Activated CD4-positive, alpha-beta T cell treated with anti-CD3 and anti-CD28 coated beads, Interleukin-2, amount 10 ng/mL, durations not matched to agents 24 days and 14 days (primary cell): ENCODE data around the gene OR52E1. TPM values are rescaled to one million over a fixed set of nuclear protein-coding genes. Genes with fewer than 3 reads are reported as not detected.
"Not testable (repeated sequence)": the region's sequence is repeated elsewhere in the genome, so short reads cannot be mapped to it uniquely, and the experiment has no call there.

Experiments used
- DNase-seq: peaks from one replicate; pipeline ENCODE4 v3.0.0; 2022
- H3K27ac Mint-ChIP-seq: one replicate; pipeline ENCODE4 v1.8.0; 2022; ENCODE audit warnings: mild to moderate bottlenecking, mixed read lengths
- H3K27me3 Mint-ChIP-seq: one replicate; pipeline ENCODE4 v1.8.0; 2022; ENCODE audit warnings: mixed read lengths
- H3K36me3 Mint-ChIP-seq: one replicate; pipeline ENCODE4 v1.8.0; 2022; ENCODE audit warnings: low read depth, mild to moderate bottlenecking, mixed read lengths
- H3K4me1 Mint-ChIP-seq: one replicate; pipeline ENCODE4 v1.8.0; 2021; ENCODE audit warnings: mixed read lengths
- H3K4me3 Mint-ChIP-seq: one replicate; pipeline ENCODE4 v1.8.0; 2022; ENCODE audit warnings: mild to moderate bottlenecking, moderate library complexity, mixed read lengths
- H3K9me3 Mint-ChIP-seq: one replicate; pipeline ENCODE4 v1.8.0; 2021; ENCODE audit warnings: mixed read lengths
- intact Hi-C: fragments of 100-400 bp; cut with micrococcal nuclease; formaldehyde crosslinking; loops from one replicate; pipeline ENCODE4 v1.15.1; 2023
- total RNA-seq: library from RNA; stranded (reverse); gene quantifications from 2 replicates; pipeline ENCODE4 v1.2.3, GENCODE V29; 2022

Gene OR52E1
- not detected in 2 replicates for total RNA-seq

DNA sequence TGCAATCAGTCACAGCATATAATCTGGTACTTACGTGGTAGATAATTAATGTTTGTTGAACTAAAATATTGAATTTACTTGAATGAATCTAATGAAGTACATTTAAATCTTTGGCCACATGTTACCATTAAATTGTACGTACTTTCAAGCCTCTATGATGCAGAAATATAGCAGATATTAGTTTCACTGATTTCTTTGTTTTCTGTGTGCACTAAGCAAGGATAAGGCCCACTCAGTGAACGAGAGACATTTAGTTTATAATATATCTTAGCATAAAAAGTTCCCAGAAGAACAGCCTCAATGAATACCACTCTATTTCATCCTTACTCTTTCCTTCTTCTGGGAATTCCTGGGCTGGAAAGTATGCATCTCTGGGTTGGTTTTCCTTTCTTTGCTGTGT, at the start of gene OR52E1:
Gene OR52E1 (plus strand): TSS at position 301 of the 400 bp plus-strand sequence.
- intact Hi-C loops = no loop called here
- Mint-ChIP-seq H3K4me1 (no peaks in the 10 kb centered on the region), H3K27me3 (no peaks in the 10 kb centered on the region), H3K9me3 (no peaks in the 10 kb centered on the region), H3K4me3 (no peak within 1 kb of the TSS), H3K36me3 (no peaks in the 10 kb centered on the region), H3K27ac (no peak within 1 kb of the TSS)
- DNase-seq = no peak

DNA sequence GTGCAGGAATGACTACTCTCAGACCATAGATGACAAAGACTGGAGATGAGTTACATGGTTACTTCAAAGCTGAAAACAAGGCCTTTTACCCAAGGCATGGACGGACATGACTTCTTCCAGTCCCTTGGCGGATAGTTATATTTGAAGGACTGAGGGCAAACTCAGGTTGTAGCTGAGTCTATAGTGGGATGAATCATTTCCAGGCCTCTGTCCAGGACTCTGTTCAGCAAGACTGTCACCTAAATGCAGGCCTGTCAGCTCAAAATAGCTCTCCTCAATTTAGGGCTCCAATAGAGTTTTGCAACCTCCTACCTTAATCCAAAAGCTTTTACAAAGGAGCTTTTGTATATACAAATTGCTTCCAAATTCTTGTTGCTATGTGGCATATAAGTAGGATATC, 47.4 kb upstream of the OR52E1 start:
- H3K27me3 Mint-ChIP-seq = no peaks in the 10 kb centered on the region
- H3K27ac Mint-ChIP-seq = no peak overlapping the region
- H3K9me3 Mint-ChIP-seq = peaks cover 6% of the 10 kb centered on the region
- no peaks in the 10 kb centered on the region for H3K4me1 Mint-ChIP-seq
- no peak for DNase-seq
- no peaks in the 10 kb centered on the region for H3K36me3 Mint-ChIP-seq
- intact Hi-C loops = no loop called here
- H3K4me3 Mint-ChIP-seq = no peak overlapping the region

DNA sequence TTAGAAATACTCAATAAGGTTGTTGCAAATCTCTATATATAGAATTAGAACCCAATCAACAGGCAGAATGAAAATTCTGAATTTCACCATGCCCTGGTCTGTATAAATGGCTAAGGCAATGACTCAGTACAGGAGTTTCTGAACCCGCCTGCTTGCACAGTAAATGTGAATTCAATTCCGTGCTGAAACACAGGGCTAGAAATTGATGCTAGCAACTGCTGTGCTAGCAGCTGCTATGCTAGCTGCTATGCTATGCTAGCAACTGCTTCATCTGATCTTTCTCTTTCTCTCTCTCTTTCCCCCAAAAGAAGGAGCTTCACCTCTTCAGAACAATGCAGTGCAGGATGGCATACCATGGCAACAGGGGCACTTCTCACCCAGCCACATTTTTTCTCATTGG, 32.7 kb upstream of the OR52E1 start:
- H3K27me3 Mint-ChIP-seq = no peaks in the 10 kb centered on the region
- intact Hi-C loops = no loop called here
- no peak for DNase-seq
- H3K27ac Mint-ChIP-seq = no peak overlapping the region
- H3K9me3 Mint-ChIP-seq = no peaks in the 10 kb centered on the region
- no peak overlapping the region for H3K4me3 Mint-ChIP-seq
- no peaks in the 10 kb centered on the region for H3K36me3 Mint-ChIP-seq
- no peaks in the 10 kb centered on the region for H3K4me1 Mint-ChIP-seq

DNA sequence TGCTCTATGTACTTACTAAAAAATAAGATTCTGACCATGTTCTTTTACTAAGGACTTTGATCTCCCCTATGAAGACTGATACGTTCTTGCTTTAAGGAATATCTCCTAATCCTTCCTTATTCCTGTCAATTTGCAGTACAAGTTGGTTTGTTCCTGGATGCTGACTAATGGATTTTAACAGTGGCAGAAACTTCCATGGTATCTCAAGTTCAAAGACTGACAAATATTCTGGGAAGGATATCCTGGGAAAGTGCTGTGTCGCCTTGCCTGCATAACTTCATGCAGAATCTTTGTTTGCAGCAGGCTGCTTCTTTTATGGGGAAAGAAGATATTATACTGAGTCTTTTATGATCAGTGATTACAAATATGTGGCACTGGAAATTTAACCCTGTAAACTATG, 31.4 kb upstream of the OR52E1 start:
- Mint-ChIP-seq H3K36me3 (no peaks in the 10 kb centered on the region), H3K27ac (no peak overlapping the region), H3K27me3 (no peaks in the 10 kb centered on the region), H3K9me3 (no peaks in the 10 kb centered on the region), H3K4me1 (no peaks in the 10 kb centered on the region), H3K4me3 (no peak overlapping the region)
- no peak for DNase-seq
- intact Hi-C loops = no loop called here

DNA sequence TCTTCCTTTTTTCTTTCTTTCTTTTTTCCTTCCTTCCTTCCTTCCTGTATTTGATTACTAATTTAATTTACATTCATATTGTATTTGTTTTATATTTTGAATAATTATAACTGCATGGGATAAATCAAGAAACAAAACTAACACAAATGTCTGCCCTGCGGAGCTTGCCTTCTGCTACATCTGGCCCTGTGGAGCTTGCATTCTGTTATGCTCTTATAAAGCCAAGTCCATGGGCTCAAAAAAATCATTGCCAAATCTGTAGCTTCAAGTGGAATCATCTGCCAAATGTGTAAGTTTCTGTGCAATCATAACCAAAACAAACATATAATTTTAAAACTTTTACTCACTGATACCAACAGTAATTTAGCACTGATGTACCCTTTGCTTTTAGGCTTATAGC, 31.0 kb upstream of the OR52E1 start:
- intact Hi-C loops = no loop called here
- Mint-ChIP-seq H3K36me3 (no peaks in the 10 kb centered on the region), H3K4me1 (no peaks in the 10 kb centered on the region), H3K9me3 (no peaks in the 10 kb centered on the region), H3K4me3 (no peak overlapping the region), H3K27ac (no peak overlapping the region), H3K27me3 (no peaks in the 10 kb centered on the region)
- no peak for DNase-seq

DNA sequence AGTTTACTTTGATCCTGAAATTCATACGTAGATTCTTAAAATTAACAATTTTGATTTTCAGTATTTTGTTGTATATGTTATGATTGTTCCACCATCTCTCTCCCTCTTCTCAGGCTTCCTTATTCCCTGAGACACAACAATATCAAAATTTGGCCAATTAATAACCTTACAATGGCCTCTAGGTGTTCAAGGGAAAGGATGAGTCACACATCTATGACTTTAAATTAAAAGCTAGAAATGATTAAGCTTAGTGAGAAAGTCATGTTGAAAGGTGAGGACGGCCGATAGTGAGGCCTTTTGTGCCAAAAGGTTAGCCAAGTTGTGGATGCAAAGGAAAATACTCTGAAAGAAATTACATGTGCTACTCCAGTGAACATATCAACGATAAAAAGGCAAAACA, 28.5 kb upstream of the OR52E1 start:
- Mint-ChIP-seq H3K27me3 (no peaks in the 10 kb centered on the region), H3K4me1 (no peaks in the 10 kb centered on the region), H3K9me3 (no peaks in the 10 kb centered on the region), H3K4me3 (no peak overlapping the region), H3K27ac (no peak overlapping the region), H3K36me3 (no peaks in the 10 kb centered on the region)
- intact Hi-C loops = no loop called here
- no peak for DNase-seq

DNA sequence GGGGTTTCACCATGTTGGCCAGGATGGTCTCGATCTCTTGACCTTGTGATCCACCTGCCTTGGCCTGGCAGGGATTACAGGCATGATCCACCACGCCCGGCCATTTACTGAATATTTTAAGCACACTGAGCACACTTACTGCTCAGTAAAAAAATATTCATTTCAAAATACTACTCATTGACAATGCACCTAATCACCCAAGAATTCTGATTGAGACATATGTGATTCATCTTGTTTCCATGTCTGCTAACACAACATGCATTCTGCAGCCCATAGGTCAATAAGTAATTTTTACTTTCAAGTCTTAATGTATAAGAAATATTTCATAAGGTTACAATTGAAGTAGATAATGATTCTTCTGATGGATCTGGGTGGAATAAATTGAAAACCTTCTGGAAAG, 27.3 kb upstream of the OR52E1 start:
- Mint-ChIP-seq H3K27me3 (no peaks in the 10 kb centered on the region), H3K4me1 (no peaks in the 10 kb centered on the region), H3K9me3 (no peaks in the 10 kb centered on the region), H3K36me3 (no peaks in the 10 kb centered on the region), H3K27ac (no peak overlapping the region), H3K4me3 (no peak overlapping the region)
- intact Hi-C loops = no loop called here
- no peak for DNase-seq

DNA sequence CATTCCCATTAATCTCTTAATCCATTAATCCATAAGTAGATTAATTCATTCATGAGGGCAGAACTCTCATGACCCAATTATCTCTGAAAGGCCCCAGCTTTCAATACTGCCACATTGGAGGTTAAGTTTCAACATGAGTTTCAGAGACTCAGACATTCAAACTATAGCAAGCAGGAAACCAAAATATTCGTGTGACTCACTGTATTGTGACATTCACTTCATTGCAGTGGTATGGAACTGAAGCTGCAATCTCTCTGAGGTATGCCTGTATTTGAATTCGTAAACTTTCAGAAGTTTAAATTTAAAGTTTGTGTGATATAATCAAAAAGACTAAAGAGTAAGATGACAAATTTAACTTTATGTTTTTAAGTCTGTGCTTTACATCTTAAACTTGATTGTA, 26.0 kb upstream of the OR52E1 start:
- H3K27me3 Mint-ChIP-seq = no peaks in the 10 kb centered on the region
- DNase-seq = no peak
- no peaks in the 10 kb centered on the region for H3K9me3 Mint-ChIP-seq
- no peak overlapping the region for H3K4me3 Mint-ChIP-seq
- no peaks in the 10 kb centered on the region for H3K36me3 Mint-ChIP-seq
- H3K4me1 Mint-ChIP-seq = no peaks in the 10 kb centered on the region
- intact Hi-C loops = no loop called here
- no peak overlapping the region for H3K27ac Mint-ChIP-seq

DNA sequence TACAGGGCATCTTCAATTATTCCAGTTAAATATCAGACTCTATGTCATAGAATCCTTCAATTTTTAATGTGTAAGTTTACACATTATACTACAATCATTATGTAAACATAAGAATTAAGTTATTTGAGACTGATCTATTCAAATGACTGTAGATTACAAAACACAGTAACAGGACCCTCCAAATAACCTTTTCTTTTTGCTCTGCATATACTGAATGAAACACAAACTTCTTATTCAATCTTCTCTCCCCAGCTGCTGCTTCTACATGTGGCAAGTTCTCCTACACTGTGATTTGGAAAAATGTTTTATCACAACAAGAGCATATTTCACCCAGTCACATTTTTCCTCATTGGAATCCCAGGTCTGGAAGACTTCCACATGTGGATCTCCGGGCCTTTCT, 23.1 kb upstream of the OR52E1 start, which contains the start of gene OR52J3:
Gene OR52J3 (plus strand): TSS at position 301 of the 400 bp plus-strand sequence. CDS start 0 bp downstream, at position 301.
- Mint-ChIP-seq H3K9me3 (no peaks in the 10 kb centered on the region), H3K27ac (no peak within 1 kb of the TSS), H3K36me3 (no peaks in the 10 kb centered on the region), H3K4me3 (no peak within 1 kb of the TSS), H3K27me3 (no peaks in the 10 kb centered on the region), H3K4me1 (no peaks in the 10 kb centered on the region)
- DNase-seq = no peak
- intact Hi-C loops = no loop called here

DNA sequence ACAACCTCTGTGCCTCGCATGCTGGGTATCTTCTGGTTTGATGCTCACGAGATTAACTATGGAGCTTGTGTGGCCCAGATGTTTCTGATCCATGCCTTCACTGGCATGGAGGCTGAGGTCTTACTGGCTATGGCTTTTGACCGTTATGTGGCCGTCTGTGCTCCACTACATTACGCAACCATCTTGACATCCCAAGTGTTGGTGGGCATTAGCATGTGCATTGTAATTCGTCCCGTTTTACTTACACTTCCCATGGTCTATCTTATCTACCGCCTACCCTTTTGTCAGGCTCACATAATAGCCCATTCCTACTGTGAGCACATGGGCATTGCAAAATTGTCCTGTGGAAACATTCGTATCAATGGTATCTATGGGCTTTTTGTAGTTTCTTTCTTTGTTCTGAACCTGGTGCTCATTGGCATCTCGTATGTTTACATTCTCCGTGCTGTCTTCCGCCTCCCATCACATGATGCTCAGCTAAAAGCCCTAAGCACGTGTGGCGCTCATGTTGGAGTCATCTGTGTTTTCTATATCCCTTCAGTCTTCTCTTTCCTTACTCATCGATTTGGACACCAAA, 22.5 kb upstream of the OR52E1 start:
- no peak for DNase-seq
- Mint-ChIP-seq H3K27me3 (no peaks in the 10 kb centered on the region), H3K36me3 (no peaks in the 10 kb centered on the region)

DNA sequence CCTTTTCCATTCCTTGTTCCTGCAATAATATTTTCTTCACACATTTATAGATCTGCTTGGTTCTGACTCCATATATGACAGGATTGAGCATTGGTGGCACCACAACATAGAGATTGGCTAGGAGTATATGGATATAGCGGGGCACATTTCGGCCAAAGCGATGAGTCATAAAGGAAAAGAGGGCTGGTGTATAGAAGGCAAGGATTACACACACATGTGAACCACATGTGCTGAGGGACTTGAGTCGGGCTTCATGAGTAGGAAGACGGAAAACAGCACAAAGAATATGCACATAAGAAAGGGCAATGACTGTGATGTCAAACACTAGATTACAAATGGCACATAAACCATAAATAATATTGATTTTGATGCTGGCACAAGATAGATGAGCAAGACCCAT, 10.7 kb upstream of the OR52E1 start:
- DNase-seq, H3K4me1 Mint-ChIP-seq, H3K27me3 Mint-ChIP-seq, H3K4me3 Mint-ChIP-seq, H3K27ac Mint-ChIP-seq, H3K9me3 Mint-ChIP-seq, intact Hi-C loops, H3K36me3 Mint-ChIP-seq: not testable (repeated sequence)

More for the DNA sequence above, 22.5 kb upstream of the OR52E1 start:
- Mint-ChIP-seq H3K4me1 (no peaks in the 10 kb centered on the region), H3K4me3 (no peak overlapping the region), H3K27ac (no peak overlapping the region), H3K9me3 (no peaks in the 10 kb centered on the region)
- intact Hi-C loops = no loop called here

DNA sequence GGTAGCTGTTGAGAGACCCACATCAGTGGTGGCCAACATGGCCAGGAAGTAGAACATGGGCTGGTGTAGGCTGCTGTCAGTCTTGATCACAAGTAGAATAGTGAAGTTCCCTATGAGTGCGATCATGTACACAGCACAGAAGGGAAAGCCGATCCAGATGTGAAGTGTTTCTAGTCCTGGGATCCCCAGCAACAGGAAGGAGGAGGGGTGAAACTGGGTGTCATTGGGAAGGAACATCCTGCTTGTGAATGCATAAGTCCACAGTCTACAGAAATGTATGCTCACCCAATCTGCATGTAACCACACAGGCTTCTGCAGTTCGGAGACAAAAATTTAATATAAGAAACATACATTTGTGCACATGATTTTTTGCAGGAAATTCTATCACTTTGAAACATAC, 10.0 kb upstream of the OR52E1 start, which contains the start of gene OR52E2:
Gene OR52E2 (minus strand): TSS at position 237 of the 400 bp plus-strand sequence. CDS start 0 bp downstream, at position 237.
- Mint-ChIP-seq H3K9me3 (no peaks in the 10 kb centered on the region), H3K27me3 (no peaks in the 10 kb centered on the region), H3K27ac (no peak within 1 kb of the TSS), H3K36me3 (no peaks in the 10 kb centered on the region), H3K4me3 (no peak within 1 kb of the TSS), H3K4me1 (no peaks in the 10 kb centered on the region)
- no peak for DNase-seq
- intact Hi-C loops = no loop called here

DNA sequence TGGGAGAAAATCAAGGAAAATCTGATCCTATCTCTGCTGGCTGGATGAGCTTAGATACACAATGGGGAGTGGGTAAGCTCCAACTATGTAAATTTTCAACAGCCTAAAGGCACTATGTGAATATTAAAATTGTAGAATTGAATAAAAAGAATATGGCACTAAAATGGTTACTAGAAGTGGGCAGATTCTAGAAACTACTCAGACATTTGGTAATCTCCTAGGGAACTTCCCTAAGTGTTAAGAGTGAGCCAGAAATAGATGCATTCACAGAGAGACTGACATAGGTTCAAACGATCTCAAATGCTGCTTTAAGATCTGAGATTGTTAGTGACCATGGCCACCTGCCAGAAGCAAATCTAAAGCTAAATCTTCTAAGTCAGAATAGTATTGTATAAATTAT, 4.3 kb upstream of the OR52E1 start:
- Mint-ChIP-seq H3K36me3 (no peaks in the 10 kb centered on the region), H3K4me1 (no peaks in the 10 kb centered on the region), H3K4me3 (no peak overlapping the region), H3K9me3 (no peaks in the 10 kb centered on the region), H3K27me3 (no peaks in the 10 kb centered on the region), H3K27ac (no peak overlapping the region)
- intact Hi-C loops = no loop called here
- no peak for DNase-seq

DNA sequence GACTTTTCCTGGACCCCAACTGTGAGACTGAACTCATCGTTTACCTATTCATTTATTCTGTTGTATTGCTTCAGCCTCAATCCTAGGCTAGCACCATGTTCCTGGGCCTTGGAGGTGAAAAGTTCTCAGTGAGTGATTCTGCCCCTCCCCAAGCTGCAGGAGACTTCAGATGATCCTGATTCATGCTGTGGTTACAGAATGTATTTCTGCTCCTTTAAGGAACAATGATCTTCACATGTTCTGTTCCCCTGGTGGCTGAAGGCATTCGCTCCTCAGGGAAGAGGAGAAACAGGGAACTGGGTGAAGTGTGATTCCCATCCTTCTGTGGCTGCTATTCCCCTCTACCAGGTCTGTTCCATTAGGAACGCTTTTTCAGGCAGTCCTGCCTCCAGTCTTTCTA, 2.4 kb downstream of the OR52E1 start:
- Mint-ChIP-seq H3K4me3 (no peak overlapping the region), H3K36me3 (no peaks in the 10 kb centered on the region), H3K27ac (no peak overlapping the region), H3K4me1 (no peaks in the 10 kb centered on the region), H3K27me3 (no peaks in the 10 kb centered on the region), H3K9me3 (no peaks in the 10 kb centered on the region)
- intact Hi-C loops = no loop called here
- no peak for DNase-seq

DNA sequence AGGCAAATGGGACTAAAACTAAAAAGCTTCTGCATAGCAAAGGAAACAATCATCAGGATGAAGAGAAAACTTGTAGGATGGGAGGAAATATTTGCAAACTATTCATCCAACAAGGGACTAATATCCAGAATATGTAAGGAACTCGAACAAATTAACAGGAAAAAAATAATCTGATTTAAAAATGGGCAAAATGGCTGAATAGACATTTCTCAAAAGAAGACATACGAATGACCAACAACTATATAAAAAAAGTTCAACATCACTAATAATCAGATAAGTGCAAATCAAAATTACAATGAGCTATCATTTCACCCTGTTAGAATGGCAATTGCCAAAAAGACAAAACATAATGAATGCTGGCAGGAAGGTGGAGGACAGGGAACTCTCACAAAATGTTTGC, 12.0 kb downstream of the OR52E1 start:
- no peaks in the 10 kb centered on the region for H3K4me1 Mint-ChIP-seq
- H3K27me3 Mint-ChIP-seq = no peaks in the 10 kb centered on the region
- no peaks in the 10 kb centered on the region for H3K36me3 Mint-ChIP-seq
- no peak for DNase-seq
- H3K4me3 Mint-ChIP-seq = no peak overlapping the region
- intact Hi-C loops = no loop called here
- H3K9me3 Mint-ChIP-seq = no peaks in the 10 kb centered on the region
- no peak overlapping the region for H3K27ac Mint-ChIP-seq
